DMS53 treated with DMSO at 0.1 percent for 48 hours (cell line): ENCODE data around the gene KRTAP9-7.
"Not testable (repeated sequence)": the region's sequence is repeated elsewhere in the genome, so short reads cannot be mapped to it uniquely, and the experiment has no call there.

Experiments
- DNase-seq: peaks from one replicate; lab custom pipeline; 2025; ENCODE audit not compliant: unreplicated experiment; lab: John Stamatoyannopoulos, UW

The KRTAP9-7 gene, protein sequence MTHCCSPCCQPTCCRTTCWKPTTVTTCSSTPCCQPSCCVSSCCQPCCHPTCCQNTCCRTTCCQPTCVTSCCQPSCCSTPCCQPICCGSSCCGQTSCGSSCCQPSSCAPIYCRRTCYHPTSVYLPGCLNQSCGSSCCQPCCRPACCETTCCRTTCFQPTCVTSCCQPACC

DNA sequence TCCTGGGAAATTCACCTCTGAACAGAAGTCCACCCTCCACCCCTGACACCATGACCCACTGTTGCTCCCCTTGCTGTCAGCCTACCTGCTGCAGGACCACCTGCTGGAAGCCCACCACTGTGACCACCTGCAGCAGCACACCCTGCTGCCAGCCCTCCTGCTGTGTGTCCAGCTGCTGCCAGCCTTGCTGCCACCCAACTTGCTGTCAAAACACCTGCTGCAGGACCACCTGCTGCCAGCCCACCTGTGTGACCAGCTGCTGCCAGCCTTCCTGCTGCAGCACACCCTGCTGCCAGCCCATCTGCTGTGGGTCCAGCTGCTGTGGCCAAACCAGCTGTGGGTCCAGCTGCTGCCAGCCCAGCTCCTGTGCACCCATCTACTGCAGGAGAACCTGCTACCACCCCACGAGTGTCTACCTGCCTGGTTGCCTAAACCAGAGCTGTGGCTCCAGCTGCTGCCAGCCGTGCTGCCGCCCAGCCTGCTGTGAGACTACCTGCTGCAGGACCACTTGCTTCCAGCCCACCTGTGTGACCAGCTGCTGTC lies at the start of gene KRTAP9-7:
KRTAP9-7 (plus strand) TSS at position 51 of the 543 bp plus-strand sequence; CDS start at position 51, 0 bp downstream.
- DNase-seq: not testable (repeated sequence)

DNA sequence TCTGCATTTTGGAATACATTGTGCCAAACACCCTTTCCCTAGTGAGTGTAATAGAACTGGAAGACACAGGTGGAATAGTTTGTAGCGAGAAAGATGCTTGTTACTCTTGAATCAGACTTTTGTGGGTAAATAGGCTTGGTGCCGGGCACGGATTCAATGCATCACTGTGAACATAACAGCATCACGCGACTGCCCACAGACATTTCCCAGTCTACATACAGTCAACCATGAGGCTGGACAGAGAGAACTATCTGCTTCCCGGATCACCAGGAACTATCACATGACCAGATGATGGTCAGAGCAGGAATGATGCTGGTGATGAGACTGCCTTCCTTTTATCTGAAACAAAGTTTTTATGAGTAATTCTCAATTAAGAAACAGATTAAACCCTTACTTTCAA lies 49.4 kb upstream of the KRTAP9-7 start:
- no peak for DNase-seq

DNA sequence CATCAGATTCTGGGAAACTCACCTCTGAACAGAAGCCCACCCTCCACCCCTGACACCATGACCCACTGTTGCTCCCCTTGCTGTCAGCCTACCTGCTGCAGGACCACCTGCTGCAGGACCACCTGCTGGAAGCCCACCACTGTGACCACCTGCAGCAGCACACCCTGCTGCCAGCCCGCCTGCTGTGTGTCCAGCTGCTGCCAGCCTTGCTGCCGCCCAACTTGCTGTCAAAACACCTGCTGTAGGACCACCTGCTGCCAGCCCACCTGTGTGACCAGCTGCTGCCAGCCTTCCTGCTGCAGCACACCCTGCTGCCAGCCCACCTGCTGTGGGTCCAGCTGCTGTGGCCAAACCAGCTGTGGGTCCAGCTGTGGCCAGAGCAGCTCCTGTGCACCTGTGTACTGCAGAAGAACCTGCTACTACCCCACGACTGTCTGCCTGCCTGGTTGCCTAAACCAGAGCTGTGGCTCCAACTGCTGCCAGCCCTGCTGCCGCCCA lies 48.9 kb upstream of the KRTAP9-7 start, which contains the start of gene KRTAP9-2:
KRTAP9-2 (plus strand) TSS at position 51 of the 498 bp plus-strand sequence; CDS start at position 58, 7 bp downstream.
- DNase-seq: not testable (repeated sequence)

DNA sequence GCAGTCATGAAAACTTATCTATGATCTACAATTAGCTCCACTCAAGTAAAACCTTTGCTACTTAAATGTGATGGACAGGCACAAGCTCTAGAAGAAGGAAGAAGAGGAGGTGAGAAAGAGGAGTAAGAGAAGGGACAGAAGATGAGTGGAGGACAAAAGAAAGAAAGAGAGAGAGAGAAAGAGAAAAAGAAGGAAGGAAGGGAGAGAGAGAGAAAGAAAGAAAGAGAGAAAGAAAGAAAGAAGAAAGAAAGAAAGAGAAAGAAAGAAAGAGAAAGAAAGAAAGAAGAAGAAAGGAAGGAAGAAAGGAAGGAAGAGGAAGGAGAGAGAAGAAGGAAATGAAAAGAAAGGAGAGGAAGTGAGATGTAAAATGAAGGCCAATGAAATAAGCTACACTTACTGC lies 45.4 kb upstream of the KRTAP9-7 start:
- DNase-seq: no peak

DNA sequence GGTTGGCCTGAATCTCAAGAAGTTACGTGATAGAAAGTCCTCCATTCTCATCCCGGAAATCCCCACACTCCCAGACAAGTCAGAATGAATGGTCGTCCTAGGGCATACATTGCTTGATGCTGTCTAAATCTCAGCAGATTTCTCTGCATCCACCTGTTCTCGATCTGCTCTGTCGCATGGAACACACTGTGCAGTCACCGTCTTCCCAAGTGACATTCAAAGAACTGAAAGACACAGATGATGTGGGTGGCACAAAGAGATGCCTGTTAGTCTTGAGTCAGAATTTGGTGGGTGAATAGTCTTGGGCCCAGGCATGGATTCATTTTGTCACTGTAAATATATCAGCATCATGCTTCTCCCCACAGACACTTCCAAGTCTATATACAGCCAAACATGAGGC lies 43.8 kb upstream of the KRTAP9-7 start:
- DNase-seq: no peak

DNA sequence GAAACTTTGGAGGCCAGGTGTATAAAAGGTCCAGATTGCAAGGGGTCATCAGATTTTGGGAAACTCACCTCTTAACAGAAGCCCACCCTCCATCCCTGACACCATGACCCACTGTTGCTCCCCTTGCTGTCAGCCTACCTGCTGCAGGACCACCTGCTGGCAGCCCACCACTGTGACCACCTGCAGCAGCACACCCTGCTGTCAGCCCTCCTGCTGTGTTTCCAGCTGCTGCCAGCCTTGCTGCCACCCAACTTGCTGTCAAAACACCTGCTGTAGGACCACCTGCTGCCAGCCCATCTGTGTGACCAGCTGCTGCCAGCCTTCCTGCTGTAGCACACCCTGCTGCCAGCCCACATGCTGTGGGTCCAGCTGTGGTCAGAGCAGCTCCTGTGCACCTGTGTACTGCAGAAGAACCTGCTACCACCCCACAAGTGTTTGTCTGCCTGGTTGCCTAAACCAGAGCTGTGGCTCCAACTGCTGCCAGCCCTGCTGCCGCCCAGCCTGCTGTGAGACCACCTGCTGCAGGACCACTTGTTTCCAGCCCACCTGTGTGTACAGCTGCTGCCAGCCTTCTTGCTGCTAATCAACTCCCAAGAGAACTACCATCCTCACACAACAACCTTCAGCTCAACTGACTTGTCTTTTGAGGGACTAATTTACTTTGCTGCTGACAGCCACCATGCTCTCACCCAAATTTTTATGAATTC lies 42.9 kb upstream of the KRTAP9-7 start, which contains the start of gene KRTAP9-3:
KRTAP9-3 (plus strand) TSS at position 51 of the 707 bp plus-strand sequence; CDS start at position 104, 53 bp downstream.
- DNase-seq: not testable (repeated sequence)

DNA sequence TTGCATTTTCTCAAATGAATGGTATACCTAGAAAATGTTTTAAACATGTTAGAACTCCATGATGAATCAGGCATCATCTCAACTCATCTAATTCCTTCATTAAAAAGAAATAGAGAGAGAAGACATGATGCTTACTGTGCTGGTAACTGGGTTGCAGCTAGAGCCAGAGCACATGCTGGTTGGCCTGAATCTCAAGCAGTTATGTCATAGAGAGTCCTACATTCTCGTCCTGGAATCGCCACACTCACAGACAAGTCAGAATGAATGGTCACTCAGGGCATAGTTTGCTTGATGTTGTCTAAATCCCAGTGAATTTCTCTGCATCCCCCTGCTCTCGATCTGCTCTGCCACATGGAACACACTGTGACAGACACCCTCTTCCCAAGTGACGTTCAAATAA lies 38.4 kb upstream of the KRTAP9-7 start:
- not testable (repeated sequence) for DNase-seq

DNA sequence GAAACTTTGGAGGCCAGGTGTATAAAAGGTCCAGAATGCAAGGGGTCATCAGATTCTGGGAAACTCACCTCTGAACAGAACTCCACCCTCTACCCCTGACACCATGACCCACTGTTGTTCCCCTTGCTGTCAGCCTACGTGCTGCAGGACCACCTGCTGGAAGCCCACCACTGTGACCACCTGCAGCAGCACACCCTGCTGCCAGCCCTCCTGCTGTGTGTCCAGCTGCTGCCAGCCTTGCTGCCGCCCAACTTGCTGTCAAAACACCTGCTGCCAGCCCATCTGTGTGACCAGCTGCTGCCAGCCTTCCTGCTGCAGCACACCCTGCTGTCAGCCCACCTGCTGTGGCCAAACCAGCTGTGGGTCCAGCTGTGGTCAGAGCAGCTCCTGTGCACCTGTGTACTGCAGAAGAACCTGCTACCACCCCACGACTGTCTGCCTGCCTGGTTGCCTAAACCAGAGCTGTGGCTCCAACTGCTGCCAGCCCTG lies 37.5 kb upstream of the KRTAP9-7 start, which contains the start of gene KRTAP9-8:
KRTAP9-8 (plus strand) TSS at position 51 of the 489 bp plus-strand sequence; CDS start at position 104, 53 bp downstream.
- DNase-seq: not testable (repeated sequence)

DNA sequence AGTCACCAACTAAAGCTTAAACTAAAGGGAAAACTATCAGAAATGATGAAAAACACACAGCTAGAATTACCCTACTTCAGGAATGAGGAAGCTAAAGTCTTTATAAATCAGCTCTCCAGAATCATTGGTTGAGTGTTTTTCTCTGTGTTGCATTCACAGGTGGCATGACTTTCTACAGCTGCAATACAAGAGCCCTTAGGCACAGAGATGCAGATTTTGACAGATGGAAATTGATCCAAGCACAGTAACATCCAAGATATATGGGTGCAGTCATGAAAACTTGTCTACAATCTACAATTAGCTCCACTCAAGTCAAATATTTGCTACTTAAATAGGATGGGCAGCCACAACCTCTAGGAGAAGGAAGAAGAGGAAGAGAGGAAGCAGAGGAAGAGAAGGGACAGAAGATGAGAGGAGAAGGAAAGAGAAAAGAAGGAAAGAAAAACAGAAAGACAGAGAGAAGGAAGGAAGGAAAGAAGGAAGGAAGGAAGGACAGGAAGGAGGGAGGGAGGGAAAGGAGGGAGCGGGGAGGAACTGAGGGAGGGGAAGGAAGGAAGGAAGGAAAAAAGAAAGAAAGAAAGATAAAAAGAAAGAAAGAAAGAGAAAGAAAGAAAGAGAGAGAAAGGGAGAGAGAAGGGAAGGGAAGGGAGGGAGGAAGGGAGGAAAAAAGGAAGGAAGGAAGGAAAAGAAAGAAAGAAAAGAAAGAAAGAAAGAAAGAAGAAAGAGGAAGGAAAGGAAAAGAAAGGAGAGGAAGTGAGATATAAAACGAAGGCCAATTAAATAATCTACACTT lies 28.3 kb upstream of the KRTAP9-7 start:
- not testable (repeated sequence) for DNase-seq

DNA sequence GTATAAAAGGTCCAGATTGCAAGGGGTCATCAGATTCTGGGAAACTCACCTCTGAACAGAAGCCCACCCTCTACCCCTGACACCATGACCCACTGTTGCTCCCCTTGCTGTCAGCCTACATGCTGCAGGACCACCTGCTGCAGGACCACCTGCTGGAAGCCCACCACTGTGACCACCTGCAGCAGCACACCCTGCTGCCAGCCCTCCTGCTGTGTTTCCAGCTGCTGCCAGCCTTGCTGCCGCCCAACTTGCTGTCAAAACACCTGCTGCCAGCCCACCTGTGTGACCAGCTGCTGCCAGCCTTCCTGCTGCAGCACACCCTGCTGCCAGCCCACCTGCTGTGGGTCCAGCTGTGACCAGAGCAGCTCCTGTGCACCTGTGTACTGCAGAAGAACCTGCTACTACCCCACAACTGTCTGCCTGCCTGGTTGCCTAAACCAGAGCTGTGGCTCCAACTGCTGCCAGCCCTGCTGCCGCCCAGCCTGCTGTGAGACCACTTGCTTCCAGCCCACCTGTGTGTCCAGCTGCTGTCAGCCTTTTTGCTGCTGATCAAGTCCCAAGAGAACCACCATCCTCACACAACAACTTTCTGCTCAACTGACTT lies 25.8 kb upstream of the KRTAP9-7 start, which contains the start of gene KRTAP9-4:
KRTAP9-4 (plus strand) TSS at position 51 of the 604 bp plus-strand sequence; CDS start at position 85, 34 bp downstream.
- not testable (repeated sequence) for DNase-seq

DNA sequence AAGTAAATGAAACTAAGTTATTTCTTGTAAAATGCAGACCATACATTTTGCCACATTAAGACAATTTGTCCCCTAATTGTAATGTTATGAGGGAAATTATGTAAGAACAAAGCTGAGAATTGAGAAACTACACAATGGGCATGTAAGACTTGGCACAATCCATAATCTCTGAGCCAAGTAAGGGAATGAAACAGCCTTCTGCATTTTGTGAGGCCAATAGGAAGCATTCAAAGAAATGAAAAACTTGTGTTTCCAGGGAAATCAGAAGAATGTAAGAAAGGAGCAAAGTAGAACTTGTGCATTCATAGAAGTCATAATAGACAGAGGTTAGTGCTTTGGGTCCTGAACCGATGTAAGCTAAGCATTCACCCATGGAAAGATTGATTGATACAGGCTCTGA lies 24.2 kb upstream of the KRTAP9-7 start:
- DNase-seq: no peak

DNA sequence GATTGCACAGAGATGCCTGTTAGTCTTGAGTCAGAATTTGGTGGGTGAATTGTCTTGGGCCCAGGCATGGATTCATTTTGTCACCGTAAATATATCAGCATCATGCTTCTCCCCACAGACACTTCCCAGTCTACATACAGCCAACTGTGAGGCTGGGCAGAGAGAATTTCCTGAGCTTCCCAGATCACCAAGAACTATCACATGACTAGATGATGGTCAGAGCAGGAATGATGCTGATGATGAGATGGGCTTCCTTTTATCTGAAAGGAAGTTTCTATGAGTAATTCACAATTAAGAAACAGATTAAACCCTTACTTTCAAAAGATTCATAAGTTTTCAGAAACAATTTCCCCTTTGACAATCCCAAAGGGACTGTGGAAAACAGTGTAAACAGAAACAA lies 20.6 kb upstream of the KRTAP9-7 start:
- DNase-seq: no peak

DNA sequence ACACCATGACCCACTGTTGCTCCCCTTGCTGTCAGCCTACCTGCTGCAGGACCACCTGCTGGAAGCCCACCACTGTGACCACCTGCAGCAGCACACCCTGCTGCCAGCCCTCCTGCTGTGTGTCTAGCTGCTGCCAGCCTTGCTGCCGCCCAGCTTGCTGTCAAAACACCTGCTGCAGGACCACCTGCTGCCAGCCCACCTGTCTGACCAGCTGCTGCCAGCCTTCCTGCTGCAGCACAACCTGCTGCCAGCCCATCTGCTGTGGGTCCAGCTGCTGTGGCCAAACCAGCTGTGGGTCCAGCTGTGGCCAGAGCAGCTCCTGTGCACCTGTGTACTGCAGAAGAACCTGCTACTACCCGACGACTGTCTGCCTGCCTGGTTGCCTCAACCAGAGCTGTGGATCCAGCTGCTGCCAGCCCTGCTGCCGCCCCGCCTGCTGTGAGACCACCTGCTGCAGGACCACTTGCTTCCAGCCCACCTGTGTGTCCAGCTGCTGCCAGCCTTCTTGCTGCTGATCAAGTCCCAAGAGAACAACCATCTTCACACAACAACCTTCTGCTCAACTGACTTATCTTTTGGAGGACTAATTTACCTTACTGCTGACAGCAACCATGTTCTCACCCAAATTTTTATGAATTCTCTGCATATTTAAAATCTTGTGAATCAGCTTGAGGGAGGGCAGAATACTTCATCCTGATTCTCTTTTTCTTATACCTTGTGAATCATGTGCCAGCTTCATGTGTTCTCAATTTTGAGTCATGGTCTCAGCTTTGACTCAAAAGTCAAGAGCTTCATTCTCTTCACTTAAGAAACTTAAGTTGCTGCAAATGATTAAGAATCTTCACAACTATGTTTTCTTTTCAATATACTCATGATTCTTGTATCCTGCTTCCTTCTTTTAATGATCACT lies 19.9 kb upstream of the KRTAP9-7 start, which contains the start of gene KRTAP9-9:
KRTAP9-9 (plus strand) TSS at position 4 of the 910 bp plus-strand sequence.
- DNase-seq: not testable (repeated sequence)

DNA sequence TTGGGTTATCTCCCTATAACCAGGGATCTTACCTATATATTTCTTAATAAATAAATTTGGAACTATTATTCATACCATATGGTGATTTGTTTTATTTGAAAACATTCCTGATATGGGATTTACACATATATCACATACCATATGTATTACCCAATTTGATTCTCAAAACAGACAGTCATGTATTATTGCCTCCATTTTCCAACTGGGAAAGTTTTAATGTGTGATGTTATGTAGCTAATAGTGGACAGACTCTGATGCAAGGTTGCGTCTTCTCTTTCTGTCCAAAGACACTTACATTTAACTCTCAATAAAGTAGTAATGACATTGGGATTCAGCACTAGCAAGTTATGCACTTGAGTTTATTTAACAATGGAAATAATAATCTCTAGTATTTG lies 19.2 kb upstream of the KRTAP9-7 start:
- no peak for DNase-seq

DNA sequence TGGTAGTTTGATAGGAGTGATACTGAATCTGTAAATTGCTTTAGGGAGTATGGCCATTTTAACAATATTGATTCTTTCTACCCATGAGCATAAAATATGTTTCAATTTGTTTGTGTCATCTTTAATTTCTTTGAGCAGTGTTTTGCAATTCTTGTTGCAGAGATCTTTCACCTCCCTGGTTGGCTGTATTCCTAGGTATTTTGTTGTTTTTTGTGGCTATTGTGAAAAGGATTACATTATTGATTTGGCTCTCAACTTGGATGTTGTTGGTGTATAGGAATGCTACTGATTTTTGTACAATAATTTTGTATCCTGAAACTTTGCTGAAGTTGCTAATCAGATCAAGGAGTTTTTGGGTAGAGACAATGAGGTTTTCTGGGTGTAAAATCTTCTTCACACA lies 17.1 kb upstream of the KRTAP9-7 start:
- no peak for DNase-seq

DNA sequence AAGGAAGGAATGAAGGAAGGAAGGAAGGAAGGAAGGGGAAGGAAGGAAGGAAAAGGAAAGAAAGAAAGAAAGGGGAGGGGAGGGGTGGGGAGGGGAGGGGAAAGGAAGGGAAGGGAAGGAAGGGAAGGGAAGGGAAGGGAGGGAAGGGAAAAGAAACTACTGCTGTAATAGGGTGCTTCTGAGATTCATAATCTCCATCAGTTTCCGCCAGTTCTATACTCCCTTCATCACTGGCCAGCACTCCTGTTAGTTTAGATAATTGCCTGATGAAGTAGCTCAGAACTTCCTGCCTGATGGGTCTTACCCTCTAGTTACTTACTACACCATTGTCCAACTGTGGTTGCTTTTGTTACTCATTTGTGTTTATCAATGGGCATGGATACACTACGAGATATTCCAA lies 12.3 kb upstream of the KRTAP9-7 start:
- DNase-seq: no peak

DNA sequence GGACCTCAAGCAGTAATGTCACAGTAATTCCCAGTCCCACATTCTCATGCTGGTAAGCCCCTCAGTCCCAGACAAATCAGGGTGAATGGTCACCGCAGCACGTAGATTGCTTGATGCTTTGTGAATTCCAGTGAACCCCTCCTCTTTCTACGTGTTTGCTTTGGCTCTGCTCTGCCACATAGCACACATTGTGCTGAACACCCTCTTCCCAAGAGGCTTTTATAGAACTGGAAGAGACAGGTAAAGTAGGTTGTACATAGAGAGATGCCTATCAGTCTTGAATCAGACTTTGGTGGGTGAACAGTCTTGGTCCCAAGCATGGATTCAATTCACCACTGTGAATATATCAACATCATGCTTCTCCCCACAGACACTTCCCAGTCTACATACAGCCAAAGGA lies 10.9 kb upstream of the KRTAP9-7 start:
- no peak for DNase-seq

DNA sequence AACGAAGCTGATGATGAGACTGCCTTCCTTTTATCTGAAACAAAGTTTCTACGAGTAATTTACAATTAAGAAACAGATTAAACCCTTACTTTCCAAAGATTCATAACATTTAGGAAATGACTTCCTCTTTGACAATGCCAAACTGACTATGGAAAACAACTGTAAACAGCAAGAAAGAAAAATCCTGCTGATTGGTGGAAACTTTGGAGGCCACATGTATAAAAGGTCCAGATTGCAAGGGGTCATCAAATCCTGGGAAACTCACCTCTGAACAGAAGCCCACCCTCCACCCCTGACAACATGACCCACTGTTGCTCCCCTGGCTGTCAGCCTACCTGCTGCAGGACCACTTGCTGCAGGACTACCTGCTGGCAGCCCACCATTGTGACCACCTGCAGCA lies 10.4 kb upstream of the KRTAP9-7 start, which contains the start of gene KRTAP9-6:
KRTAP9-6 (plus strand) TSS at position 301 of the 400 bp plus-strand sequence; CDS start at position 301, 0 bp downstream.
- no peak for DNase-seq

DNA sequence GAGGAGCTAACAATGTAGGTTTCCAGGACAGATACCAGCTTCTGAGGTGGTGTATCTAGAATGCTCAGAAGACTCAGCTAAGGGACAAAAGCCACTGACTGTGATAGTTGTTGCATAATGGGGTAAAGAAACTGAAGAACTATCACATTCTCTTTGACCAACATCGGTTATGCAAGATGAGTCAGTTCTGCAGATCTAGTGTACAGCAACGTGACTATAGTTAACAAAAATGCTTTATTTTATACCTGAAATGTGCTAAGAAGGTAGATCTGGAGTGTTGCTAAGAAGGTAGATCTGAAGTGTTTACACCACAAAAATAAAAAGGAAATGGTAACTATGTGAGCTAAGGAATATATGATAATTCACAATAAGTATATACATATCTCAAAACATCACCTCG lies 7.8 kb upstream of the KRTAP9-7 start:
- no peak for DNase-seq
